HepG2 (cell line): ENCODE results near the gene ZWILCH. TPM values are rescaled to one million over a fixed set of nuclear protein-coding genes. Genes with fewer than 3 reads are reported as not detected.
"Not testable (repeated sequence)": the region's sequence is repeated elsewhere in the genome, so short reads cannot be mapped to it uniquely, and the experiment has no call there.

Experiments
- ATAC-seq: fragments of 200-7000 bp; cut with Tn5 transposase; 3 replicates; pipeline ENCODE4 v1.9.1; 2020; ENCODE audit warnings: mild to moderate bottlenecking, moderate library complexity
- BruUV-seq: library from RNA; stranded (reverse); fragments of 400-500 nt; replicated peaks from 2 replicates; lab custom pipeline; 2021; lab: Mats Ljungman, UMichigan
- CTCF ChIA-PET: fragments of 300-600 bp; formaldehyde crosslinking; extraction: SDS; loops from one replicate; lab custom pipeline; 2021; ENCODE audit warnings: low total read pairs, inconsistent platforms, low intra/inter-chr PET ratio; lab: Yijun Ruan, JAX
- POLR2A ChIA-PET: fragments of 350-600 bp; sonication (Branson Sonifier 250); formaldehyde crosslinking; loops from one replicate; lab custom pipeline; 2020; ENCODE audit warnings: antibody characterized with exemption, inconsistent platforms; lab: Yijun Ruan, JAX
- DNase-seq: peaks from one replicate; pipeline ENCODE4 v3.0.0-alpha.2; 2015; ENCODE audit warnings: low spot score
- FAIRE-seq: peaks from 3 replicates; lab custom pipeline; 2011; peaks lifted over from hg19 to GRCh38; lab: Jason Lieb, UNC
- H2AFZ ChIP-seq: one replicate; pipeline ENCODE4 v1.6.1; 2011; ENCODE audit warnings: low read length, inconsistent platforms
- H3K27ac ChIP-seq: fragments of 300-600 bp; 3 replicates; pipeline ENCODE4 v1.8.0; 2011; ENCODE audit warnings: mixed run types, mild to moderate bottlenecking, mixed read lengths, low read length, inconsistent platforms; ENCODE audit not compliant: insufficient read depth; ENCODE audit errors: extremely low read length
- H3K27me3 ChIP-seq, 2 experiments: fragments of 200-600 bp in 1 of 2; 2 replicates in 1 of 2; 3 replicates in 1 of 2; pipeline versions ENCODE4 v1.6.0 to v1.8.0; 2011; ENCODE audit warnings: low read length in 2 of 2, mild to moderate bottlenecking in 2 of 2, moderate library complexity in 2 of 2, inconsistent platforms in 1 of 2; ENCODE audit not compliant: insufficient read depth in 2 of 2, control insufficient read depth in 1 of 2
- H3K36me3 ChIP-seq, 2 experiments: fragments of 200-600 bp in 1 of 2; replicated peaks in 1 of 2; 2 replicates in 1 of 2; 3 replicates in 1 of 2; pipeline versions ENCODE4 v1.5.1 to v1.8.0; 2011; ENCODE audit warnings: low read length in 2 of 2, inconsistent platforms in 1 of 2; ENCODE audit not compliant: insufficient read depth in 2 of 2, control insufficient read depth in 1 of 2
- H3K4me1 ChIP-seq: 2 replicates; pipeline ENCODE4 v1.5.1; 2012; ENCODE audit warnings: low read length, inconsistent platforms; ENCODE audit not compliant: insufficient read depth
- H3K4me2 ChIP-seq: 2 replicates; pipeline ENCODE4 v1.6.0; 2011; ENCODE audit warnings: low read depth, low read length, inconsistent platforms
- H3K4me3 ChIP-seq, 3 experiments: fragments of 200-600 bp in 1 of 3; sonication (generic), shearing (Covaris generic) in 1 of 3; replicated peaks in 1 of 3; 2 replicates each; pipeline ENCODE4 v1.5.1; 2011 to 2016; ENCODE audit warnings: low read length in 3 of 3, inconsistent platforms in 2 of 3, low read depth in 2 of 3, mild to moderate bottlenecking in 2 of 3, control low read depth in 1 of 3, mixed read lengths in 1 of 3; ENCODE audit not compliant: insufficient read depth in 1 of 3
- H3K79me2 ChIP-seq: one replicate; pipeline ENCODE4 v1.6.1; 2011; ENCODE audit warnings: low read length, inconsistent platforms; ENCODE audit not compliant: insufficient read depth
- H3K9ac ChIP-seq: 2 replicates; pipeline ENCODE4 v1.6.0; 2011; ENCODE audit warnings: mild to moderate bottlenecking, low read depth, low read length, inconsistent platforms; ENCODE audit not compliant: insufficient read depth
- H3K9me3 ChIP-seq: 2 replicates; pipeline ENCODE4 v1.5.1; 2012; ENCODE audit warnings: mild to moderate bottlenecking, low read length
- H4K20me1 ChIP-seq: 2 replicates; pipeline ENCODE4 v1.6.0; 2011; ENCODE audit warnings: inconsistent platforms, mild to moderate bottlenecking, low read length, moderate library complexity; ENCODE audit not compliant: insufficient read depth
- ATF7 ChIP-seq, 2 experiments: fragments of 450-650 bp in 1 of 2; sonication (generic) in 1 of 2; formaldehyde crosslinking in 1 of 2; IDR thresholded peaks; 2 replicates each; pipeline versions ENCODE4 v1.4.0 to v1.6.1; 2016 to 2020; ENCODE audit warnings: antibody characterized with exemption in 1 of 2, mild to moderate bottlenecking in 1 of 2, missing genetic modification reagents in 1 of 2
- ATM ChIP-seq: fragments of 450-650 bp; IDR thresholded peaks from 2 replicates; pipeline ENCODE4 v1.7.1; 2017; ENCODE audit warnings: mild to moderate bottlenecking, borderline replicate concordance
- FOXK1 ChIP-seq: sonication (generic); formaldehyde crosslinking; IDR thresholded peaks from 2 replicates; pipeline ENCODE4 v1.4.0; 2020; ENCODE audit warnings: low read depth, missing genetic modification reagents, borderline replicate concordance
- FOXO1 ChIP-seq: sonication (generic); formaldehyde crosslinking; IDR thresholded peaks from 2 replicates; pipeline ENCODE4 v1.4.0; 2020; ENCODE audit warnings: missing genetic modification reagents
- RBM22 ChIP-seq: fragments of 200-400 bp; formaldehyde crosslinking; optimal IDR thresholded peaks from 2 replicates; pipeline ENCODE3; 2017; ENCODE audit warnings: mild to moderate bottlenecking, low read length, moderate library complexity
- TRIM24 ChIP-seq: sonication (generic); formaldehyde crosslinking; IDR thresholded peaks from 2 replicates; pipeline ENCODE4 v1.8.0; 2022; ENCODE audit warnings: mild to moderate bottlenecking, missing genetic modification reagents
- ZC3H13 ChIP-seq: sonication (generic); formaldehyde crosslinking; IDR thresholded peaks from 2 replicates; pipeline ENCODE4 v1.8.1; 2023; ENCODE audit warnings: mild to moderate bottlenecking, missing genetic modification reagents, moderate library complexity
- ZNF337 ChIP-seq: sonication (generic); formaldehyde crosslinking; IDR thresholded peaks from 2 replicates; pipeline ENCODE4 v1.5.1; 2020; ENCODE audit warnings: missing genetic modification reagents, low read depth, mild to moderate bottlenecking, borderline replicate concordance
- ZNF34 ChIP-seq: sonication (generic); formaldehyde crosslinking; IDR thresholded peaks from 2 replicates; pipeline ENCODE4 v1.4.0; 2020; ENCODE audit warnings: mild to moderate bottlenecking, missing genetic modification reagents, borderline replicate concordance
- ZNF543 ChIP-seq: sonication (generic); formaldehyde crosslinking; IDR thresholded peaks from 2 replicates; pipeline ENCODE4 v1.4.0; 2020; ENCODE audit warnings: mild to moderate bottlenecking, missing genetic modification reagents
- ZSCAN30 ChIP-seq: sonication (generic); formaldehyde crosslinking; IDR thresholded peaks from 2 replicates; pipeline ENCODE4 v1.5.0; 2020; ENCODE audit warnings: mild to moderate bottlenecking, missing genetic modification reagents
- WGBS: methylation state at CpG from one replicate; pipeline ENCODE4 v1.1.6; 2017; ENCODE audit warnings: low lambda C conversion rate; 5-methylcytosine and 5-hydroxymethylcytosine counted together
- in situ Hi-C: cut with HindIII; loops from 2 replicates; pipeline ENCODE4 v1.10.0; 2017; ENCODE audit warnings: low pct_unique_long_range_greater_than_20kb; ENCODE audit not compliant: extremely low pct_ligation_motif_present
- intact Hi-C: fragments of 100-400 bp; cut with micrococcal nuclease; formaldehyde crosslinking; loops from one replicate; pipeline ENCODE4 v1.10.0; 2022; ENCODE audit not compliant: unreplicated experiment
- polyA plus RNA-seq, 8 experiments: library from polyadenylated mRNA; depleted of rRNA in 3 of 8; stranded (reverse) in 7 of 8; unstranded in 1 of 8; fragments of >200 nt; fragmentation: Illumina TruSeq in 4 of 8; extraction: Trizol in 4 of 8; gene quantifications; 2 replicates each; pipeline versions ENCODE4 v1.2.1 to v1.2.3, GENCODE V29; 2011 to 2016; ENCODE audit warnings: low read depth in 4 of 8, missing spikeins in 1 of 8, mixed read lengths in 1 of 8; ENCODE audit not compliant: insufficient read depth in 1 of 8
- total RNA-seq, 5 experiments: library from RNA; depleted of rRNA; stranded (reverse); fragments of >200 nt; fragmentation: Illumina TruSeq; extraction: Trizol; gene quantifications; 2 replicates each; pipeline ENCODE4 v1.2.3, GENCODE V29; 2016; ENCODE audit warnings: low read depth in 1 of 5
- TF ChIP-seq, protein P1 (sequence below): sonication (generic); formaldehyde crosslinking; conservative IDR thresholded peaks from 2 replicates; pipeline ENCODE4 v1.4.0; 2020; ENCODE audit warnings: missing genetic modification reagents
- TF ChIP-seq, protein P2 (sequence below): sonication (generic); formaldehyde crosslinking; IDR thresholded peaks from 2 replicates; pipeline ENCODE4 v1.5.1; 2020; ENCODE audit warnings: mild to moderate bottlenecking, missing genetic modification reagents, moderate library complexity

Gene ZWILCH
- total and polyA plus RNA-seq, 2 of the 13 experiments (the other 11 are each of a cell fraction or from before 2014, with no cell fraction given) = 9.5 to 27.8 TPM

DNA sequence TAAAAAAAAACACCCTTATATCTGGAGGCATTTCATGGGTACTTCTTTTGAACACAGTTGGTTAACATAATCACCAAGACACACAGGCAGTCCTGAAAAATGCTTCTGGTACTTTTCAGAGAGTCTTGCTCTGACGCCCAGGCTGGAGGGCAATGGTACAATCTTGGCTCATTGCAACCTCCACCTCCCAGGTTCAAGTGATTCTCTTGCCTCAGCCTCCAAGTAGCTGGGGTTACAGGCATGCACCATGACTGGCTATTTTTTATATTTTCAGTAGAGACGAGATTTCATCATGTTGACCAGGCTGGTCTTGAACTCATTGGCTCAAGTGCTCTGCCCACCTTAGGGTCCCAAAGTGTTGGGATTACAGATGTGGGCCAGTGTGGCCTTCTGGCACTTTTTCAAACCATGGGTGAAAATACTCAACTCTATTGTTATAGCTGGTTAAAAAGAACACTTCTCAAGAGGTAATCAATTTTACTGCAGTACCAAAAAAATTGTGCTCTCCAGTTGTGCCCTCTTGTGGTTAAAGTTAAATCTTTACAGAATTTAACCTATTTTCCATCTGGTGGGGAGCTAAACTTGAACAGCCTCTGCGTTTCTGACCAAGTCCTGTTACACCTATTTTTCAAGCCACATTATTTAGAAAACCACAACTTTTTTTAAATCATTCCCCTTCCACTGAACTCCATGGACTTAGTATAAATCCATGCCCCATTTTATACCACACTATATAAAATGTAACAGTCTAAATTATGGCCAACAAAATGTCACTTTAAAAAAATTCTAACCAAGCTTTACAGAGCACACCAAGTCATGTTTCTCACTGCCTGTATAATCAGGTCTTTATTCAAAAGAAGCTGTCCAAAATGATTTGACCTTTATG, 6.4 kb upstream of the ZWILCH start (continued):
- no peak for TF ChIP-seq FOXK1 (CRISPR knock-in tag)
- no peak for TF ChIP-seq ATF7 (IDR thresholded peaks at IDR 0.05)
- no peak for TF ChIP-seq ATF7 (CRISPR knock-in tag; IDR thresholded peaks at IDR 0.05)
- TF ChIP-seq ZNF543 = no peak
- no peak for TF ChIP-seq FOXO1 (CRISPR knock-in tag)
- TF ChIP-seq TRIM24 (CRISPR knock-in tag) = no peak
- TF ChIP-seq ATM = no peak
- TF ChIP-seq, protein P1, sequence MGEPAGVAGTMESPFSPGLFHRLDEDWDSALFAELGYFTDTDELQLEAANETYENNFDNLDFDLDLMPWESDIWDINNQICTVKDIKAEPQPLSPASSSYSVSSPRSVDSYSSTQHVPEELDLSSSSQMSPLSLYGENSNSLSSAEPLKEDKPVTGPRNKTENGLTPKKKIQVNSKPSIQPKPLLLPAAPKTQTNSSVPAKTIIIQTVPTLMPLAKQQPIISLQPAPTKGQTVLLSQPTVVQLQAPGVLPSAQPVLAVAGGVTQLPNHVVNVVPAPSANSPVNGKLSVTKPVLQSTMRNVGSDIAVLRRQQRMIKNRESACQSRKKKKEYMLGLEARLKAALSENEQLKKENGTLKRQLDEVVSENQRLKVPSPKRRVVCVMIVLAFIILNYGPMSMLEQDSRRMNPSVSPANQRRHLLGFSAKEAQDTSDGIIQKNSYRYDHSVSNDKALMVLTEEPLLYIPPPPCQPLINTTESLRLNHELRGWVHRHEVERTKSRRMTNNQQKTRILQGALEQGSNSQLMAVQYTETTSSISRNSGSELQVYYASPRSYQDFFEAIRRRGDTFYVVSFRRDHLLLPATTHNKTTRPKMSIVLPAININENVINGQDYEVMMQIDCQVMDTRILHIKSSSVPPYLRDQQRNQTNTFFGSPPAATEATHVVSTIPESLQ (CRISPR knock-in tag) = no peak
- TF ChIP-seq, protein P2, sequence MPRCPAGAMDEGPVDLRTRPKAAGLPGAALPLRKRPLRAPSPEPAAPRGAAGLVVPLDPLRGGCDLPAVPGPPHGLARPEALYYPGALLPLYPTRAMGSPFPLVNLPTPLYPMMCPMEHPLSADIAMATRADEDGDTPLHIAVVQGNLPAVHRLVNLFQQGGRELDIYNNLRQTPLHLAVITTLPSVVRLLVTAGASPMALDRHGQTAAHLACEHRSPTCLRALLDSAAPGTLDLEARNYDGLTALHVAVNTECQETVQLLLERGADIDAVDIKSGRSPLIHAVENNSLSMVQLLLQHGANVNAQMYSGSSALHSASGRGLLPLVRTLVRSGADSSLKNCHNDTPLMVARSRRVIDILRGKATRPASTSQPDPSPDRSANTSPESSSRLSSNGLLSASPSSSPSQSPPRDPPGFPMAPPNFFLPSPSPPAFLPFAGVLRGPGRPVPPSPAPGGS (CRISPR knock-in tag) = no peak
- TF ChIP-seq RBM22 = peak; percentile 14
- TF ChIP-seq ZNF337 (CRISPR knock-in tag) = no peak
- TF ChIP-seq ZSCAN30 (CRISPR knock-in tag) = no peak
- TF ChIP-seq ZC3H13 (CRISPR knock-in tag) = no peak
- no peak for TF ChIP-seq ZNF34 (CRISPR knock-in tag)
- TF ChIP-seq, all 625 proteins: peak for 8

DNA sequence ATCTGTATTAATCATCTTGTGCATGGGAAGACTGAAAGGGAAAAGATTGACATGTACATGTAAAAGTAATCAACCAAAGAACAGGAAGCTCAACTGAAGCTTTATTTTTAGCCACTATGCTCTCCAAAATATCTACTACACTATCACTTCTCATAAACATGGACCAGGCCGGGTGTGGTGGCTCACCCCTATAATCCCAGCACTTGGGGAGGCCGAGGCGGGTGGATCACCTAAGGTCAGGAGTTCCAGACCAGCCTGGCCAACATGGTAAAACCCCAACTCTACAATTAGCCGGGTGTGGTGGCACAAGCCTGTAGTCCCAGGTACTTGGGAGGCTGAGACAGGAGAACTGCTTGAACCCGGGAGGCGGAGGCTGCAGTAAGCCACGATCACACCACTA, 4.8 kb upstream of the ZWILCH start:
- H2AFZ ChIP-seq, H3K27me3 ChIP-seq, POLR2A ChIA-PET, H3K4me3 ChIP-seq, in situ Hi-C loops, H3K4me2 ChIP-seq, H3K27ac ChIP-seq, intact Hi-C loops, FAIRE-seq, ATAC-seq, H3K9me3 ChIP-seq, DNase-seq, CTCF ChIA-PET, H3K9ac ChIP-seq, BruUV-seq: not testable (repeated sequence)
- Histone ChIP-seq H3K4me1 (peaks cover 59% of the 10 kb centered on the region), H4K20me1 (peaks cover 42% of the 10 kb centered on the region), H3K36me3 (peaks cover 6 to 51% of the 10 kb centered on the region in 2 experiments; a peak in 4 of 5 replicates), H3K79me2 (peaks cover 47% of the 10 kb centered on the region)
- 96% methylated on average over 7 of the region's 7 CpGs for WGBS
